ENCODE measurements around the gene SLAMF6.
"Not testable (repeated sequence)": the region's sequence is repeated elsewhere in the genome, so short reads cannot be mapped to it uniquely, and the experiment has no call there.

SLAMF6 gene

GRCh38 chr1:160538985-160539651, 16.1 kb upstream of the SLAMF6 start:
- H3K27me3 Mint-ChIP-seq, result no peaks in the 10 kb centered on the region
- DNase-seq (ENCODE audit: low spot score in 2 of 2), result no peak
- H3K4me1 Mint-ChIP-seq, result peaks cover 26% of the 10 kb centered on the region
- no peak overlapping the region for H3K27ac Mint-ChIP-seq
- no peak overlapping the region for H3K4me3 Mint-ChIP-seq
- ATAC-seq (ENCODE audit: low read depth), result no peak
- H3K36me3 Mint-ChIP-seq, result peaks cover 4% of the 10 kb centered on the region
- peaks cover 3% of the 10 kb centered on the region for H3K9me3 Mint-ChIP-seq

GRCh38 chr1:160537714-160538665, 14.9 kb upstream of the SLAMF6 start:
- no peak overlapping the region for H3K4me3 Mint-ChIP-seq
- peaks cover 26% of the 10 kb centered on the region for H3K4me1 Mint-ChIP-seq
- peaks cover 4% of the 10 kb centered on the region for H3K36me3 Mint-ChIP-seq
- ATAC-seq (ENCODE audit: low read depth) (no peak), DNase-seq (ENCODE audit: low spot score in 2 of 2) (no peak)
- H3K9me3 Mint-ChIP-seq, result peaks cover 3% of the 10 kb centered on the region
- H3K27ac Mint-ChIP-seq, result no peak overlapping the region
- no peaks in the 10 kb centered on the region for H3K27me3 Mint-ChIP-seq

- ATAC-seq (ENCODE audit: low read depth) (no peak), DNase-seq (ENCODE audit: low spot score in 2 of 2) (no peak)
- Mint-ChIP-seq H3K4me1 (peaks cover 11% of the 10 kb centered on the region), H3K4me3 (no peak overlapping the region), H3K27me3 (no peaks in the 10 kb centered on the region), H3K9me3 (peaks cover 4% of the 10 kb centered on the region), H3K36me3 (peaks cover 5% of the 10 kb centered on the region), H3K27ac (no peak overlapping the region)
Observed at GRCh38 chr1:160534823-160535605, 12.0 kb upstream of the SLAMF6 start.

GRCh38 chr1:160532557-160532813, 9.4 kb upstream of the SLAMF6 start:
- peaks cover 12% of the 10 kb centered on the region for H3K36me3 Mint-ChIP-seq
- DNase-seq (ENCODE audit: low spot score in 2 of 2); H3K9me3 Mint-ChIP-seq; H3K27me3 Mint-ChIP-seq; H3K27ac Mint-ChIP-seq; H3K4me1 Mint-ChIP-seq; H3K4me3 Mint-ChIP-seq; ATAC-seq (ENCODE audit: low read depth): not testable (repeated sequence)

- not testable (repeated sequence) for H3K4me3 Mint-ChIP-seq; H3K27ac Mint-ChIP-seq; H3K4me1 Mint-ChIP-seq; DNase-seq (ENCODE audit: low spot score in 2 of 2); H3K27me3 Mint-ChIP-seq; ATAC-seq (ENCODE audit: low read depth)
- Mint-ChIP-seq H3K9me3 (peaks cover 11% of the 10 kb centered on the region), H3K36me3 (peaks cover 15% of the 10 kb centered on the region)
Observed at GRCh38 chr1:160531809-160532556, 8.9 kb upstream of the SLAMF6 start.

- not testable (repeated sequence) for ATAC-seq (ENCODE audit: low read depth); H3K4me1 Mint-ChIP-seq; H3K4me3 Mint-ChIP-seq; H3K27me3 Mint-ChIP-seq; H3K27ac Mint-ChIP-seq; DNase-seq (ENCODE audit: low spot score in 2 of 2)
- peaks cover 11% of the 10 kb centered on the region for H3K9me3 Mint-ChIP-seq
- H3K36me3 Mint-ChIP-seq, result peaks cover 15% of the 10 kb centered on the region
Observed at GRCh38 chr1:160529401-160529952, 6.4 kb upstream of the SLAMF6 start.

GRCh38 chr1:160523789-160524188, 734 bp upstream of the SLAMF6 start:
- not testable (repeated sequence) for DNase-seq (ENCODE audit: low spot score in 2 of 2); H3K27me3 Mint-ChIP-seq; H3K27ac Mint-ChIP-seq; H3K9me3 Mint-ChIP-seq; ATAC-seq (ENCODE audit: low read depth)
- Mint-ChIP-seq H3K4me3 (peak overlapping the region; percentile 57), H3K36me3 (peaks cover 13% of the 10 kb centered on the region), H3K4me1 (peaks cover 30% of the 10 kb centered on the region)

GRCh38 chr1:160522136-160522535, 919 bp downstream of the SLAMF6 start:
- DNase-seq (ENCODE audit: low spot score in 2 of 2), result no peak
- no peaks in the 10 kb centered on the region for H3K27me3 Mint-ChIP-seq
- peaks cover 42% of the 10 kb centered on the region for H3K4me1 Mint-ChIP-seq
- peaks cover 14% of the 10 kb centered on the region for H3K36me3 Mint-ChIP-seq
- H3K27ac Mint-ChIP-seq, result peak overlapping the region; percentile 84
- peak overlapping the region; percentile 80 for H3K4me3 Mint-ChIP-seq
- H3K9me3 Mint-ChIP-seq, result peaks cover 7% of the 10 kb centered on the region
- ATAC-seq (ENCODE audit: low read depth), result peak; percentile 13

- Mint-ChIP-seq H3K36me3 (peaks cover 15% of the 10 kb centered on the region), H3K4me1 (peaks cover 48% of the 10 kb centered on the region)
Observed at GRCh38 chr1:160521554-160521953, 1.5 kb downstream of the SLAMF6 start.

GRCh38 chr1:160520999-160521398, 2.1 kb downstream of the SLAMF6 start:
- H3K36me3 Mint-ChIP-seq, result peaks cover 18% of the 10 kb centered on the region

More at GRCh38 chr1:160521554-160521953, 1.5 kb downstream of the SLAMF6 start:
- Mint-ChIP-seq H3K4me3 (peak overlapping the region; percentile 80), H3K27ac (peak overlapping the region; percentile 84), H3K9me3 (peaks cover 2% of the 10 kb centered on the region), H3K27me3 (no peaks in the 10 kb centered on the region)
- no peak for ATAC-seq (ENCODE audit: low read depth)
- no peak for DNase-seq (ENCODE audit: low spot score in 2 of 2)

GRCh38 chr1:160520582-160520981, 2.5 kb downstream of the SLAMF6 start:
- peaks cover 22% of the 10 kb centered on the region for H3K36me3 Mint-ChIP-seq
- H3K27me3 Mint-ChIP-seq, result no peaks in the 10 kb centered on the region
- H3K9me3 Mint-ChIP-seq, result peaks cover 2% of the 10 kb centered on the region
- peak overlapping the region; percentile 80 for H3K4me3 Mint-ChIP-seq
- DNase-seq (ENCODE audit: low spot score in 2 of 2), result no peak
- peak overlapping the region; percentile 84 for H3K27ac Mint-ChIP-seq
- ATAC-seq (ENCODE audit: low read depth), result no peak
- peaks cover 56% of the 10 kb centered on the region for H3K4me1 Mint-ChIP-seq

More at GRCh38 chr1:160520999-160521398, 2.1 kb downstream of the SLAMF6 start:
- H3K4me3 Mint-ChIP-seq, result peak overlapping the region; percentile 80
- H3K9me3 Mint-ChIP-seq, result peaks cover 2% of the 10 kb centered on the region
- peaks cover 52% of the 10 kb centered on the region for H3K4me1 Mint-ChIP-seq
- H3K27ac Mint-ChIP-seq, result peak overlapping the region; percentile 84
- H3K27me3 Mint-ChIP-seq, result no peaks in the 10 kb centered on the region
- DNase-seq (ENCODE audit: low spot score in 2 of 2) (no peak), ATAC-seq (ENCODE audit: low read depth) (peak; percentile 68)

GRCh38 chr1:160519642-160520435, 3.2 kb downstream of the SLAMF6 start:
- H3K4me3 Mint-ChIP-seq, result peak overlapping the region; percentile 80
- H3K36me3 Mint-ChIP-seq, result peaks cover 26% of the 10 kb centered on the region
- H3K27ac Mint-ChIP-seq, result peak overlapping the region; percentile 84
- no peak for DNase-seq (ENCODE audit: low spot score in 2 of 2)
- H3K9me3 Mint-ChIP-seq, result peaks cover 2% of the 10 kb centered on the region
- H3K27me3 Mint-ChIP-seq, result no peaks in the 10 kb centered on the region
- ATAC-seq (ENCODE audit: low read depth), result peak; percentile 33
- peaks cover 63% of the 10 kb centered on the region for H3K4me1 Mint-ChIP-seq
